Mammary epithelial cell (primary cell): ENCODE measurements around the gene FAH.

Source experiments
- EZH2 ChIP-seq: IDR thresholded peaks from 2 replicates; pipeline ENCODE4 v1.6.1; 2012; ENCODE audit warnings: low read length, inconsistent platforms, borderline replicate concordance
- TF ChIP-seq, protein P1 (sequence below), 2 donors: IDR thresholded peaks in 1 of 2; conservative IDR thresholded peaks in 1 of 2; 2 replicates each; pipeline ENCODE4 v1.5.1; 2011 to 2012; ENCODE audit warnings: inconsistent platforms in 2 of 2, low read length in 2 of 2, mild to moderate bottlenecking in 2 of 2, control low read depth in 1 of 2, low read depth in 1 of 2; ENCODE audit not compliant: insufficient read depth in 1 of 2; ENCODE audit errors: extremely low read depth in 1 of 2

- TF ChIP-seq, protein P1, sequence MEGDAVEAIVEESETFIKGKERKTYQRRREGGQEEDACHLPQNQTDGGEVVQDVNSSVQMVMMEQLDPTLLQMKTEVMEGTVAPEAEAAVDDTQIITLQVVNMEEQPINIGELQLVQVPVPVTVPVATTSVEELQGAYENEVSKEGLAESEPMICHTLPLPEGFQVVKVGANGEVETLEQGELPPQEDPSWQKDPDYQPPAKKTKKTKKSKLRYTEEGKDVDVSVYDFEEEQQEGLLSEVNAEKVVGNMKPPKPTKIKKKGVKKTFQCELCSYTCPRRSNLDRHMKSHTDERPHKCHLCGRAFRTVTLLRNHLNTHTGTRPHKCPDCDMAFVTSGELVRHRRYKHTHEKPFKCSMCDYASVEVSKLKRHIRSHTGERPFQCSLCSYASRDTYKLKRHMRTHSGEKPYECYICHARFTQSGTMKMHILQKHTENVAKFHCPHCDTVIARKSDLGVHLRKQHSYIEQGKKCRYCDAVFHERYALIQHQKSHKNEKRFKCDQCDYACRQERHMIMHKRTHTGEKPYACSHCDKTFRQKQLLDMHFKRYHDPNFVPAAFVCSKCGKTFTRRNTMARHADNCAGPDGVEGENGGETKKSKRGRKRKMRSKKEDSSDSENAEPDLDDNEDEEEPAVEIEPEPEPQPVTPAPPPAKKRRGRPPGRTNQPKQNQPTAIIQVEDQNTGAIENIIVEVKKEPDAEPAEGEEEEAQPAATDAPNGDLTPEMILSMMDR (conservative IDR thresholded peaks at IDR 0.05 in 1 of 2, IDR thresholded peaks at IDR 0.05 in 1 of 2; ENCODE audit: extremely low read depth in 1 of 2, insufficient read depth in 1 of 2, low read depth in 1 of 2, low read length in 2 of 2): no peak
- TF ChIP-seq EZH2: no peak
Measured at GRCh38 chr15:80120636-80121035, 32.2 kb upstream of the FAH start.
